Measurements from ENCODE around the gene C11orf91. TPM values are rescaled to one million over a fixed set of nuclear protein-coding genes. Genes with fewer than 3 reads are reported as not detected.
"Not testable (repeated sequence)": the region's sequence is repeated elsewhere in the genome, so short reads cannot be mapped to it uniquely, and the experiment has no call there.

The C11orf91 gene
- total RNA-seq, 2 experiments from 2014 or later = not detected

DNA sequence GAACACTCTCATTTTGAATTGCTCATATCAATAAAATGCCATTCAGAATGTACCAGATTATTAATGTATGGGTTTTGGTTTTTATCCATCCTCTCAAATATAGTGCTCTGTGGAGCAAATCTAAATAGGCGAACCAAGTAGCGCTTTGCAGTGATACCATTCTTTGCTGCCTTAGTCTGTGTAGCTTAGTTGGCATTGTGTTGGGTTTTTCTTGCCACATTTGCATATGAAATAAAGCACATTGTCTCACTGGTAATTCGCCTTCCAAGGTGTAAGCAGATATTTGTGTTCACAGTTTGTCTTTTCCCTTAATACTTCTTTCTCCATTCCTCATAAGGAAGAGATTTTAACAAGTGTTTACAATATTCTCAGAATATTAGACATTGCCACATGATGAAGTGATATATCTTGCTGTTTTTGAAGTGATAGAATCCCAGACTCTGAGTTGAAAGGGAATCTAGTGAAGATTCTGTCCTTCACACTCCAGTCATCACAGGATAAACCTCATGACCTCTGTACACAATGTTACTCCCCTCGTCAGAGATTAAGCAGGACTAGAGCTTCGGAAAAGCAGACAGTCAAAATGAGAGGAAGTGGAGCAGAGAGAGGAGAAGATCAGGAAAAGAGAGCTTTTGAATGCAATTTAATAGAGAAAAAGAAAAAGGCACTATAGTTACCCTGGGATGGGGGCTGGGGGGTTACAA lies 16.5 kb downstream of the C11orf91 start:
- intact Hi-C loops (cut with micrococcal nuclease; ENCODE audit: unreplicated experiment) = no loop called here
- no TSS peak for BruUV-seq (replicated peaks)

DNA sequence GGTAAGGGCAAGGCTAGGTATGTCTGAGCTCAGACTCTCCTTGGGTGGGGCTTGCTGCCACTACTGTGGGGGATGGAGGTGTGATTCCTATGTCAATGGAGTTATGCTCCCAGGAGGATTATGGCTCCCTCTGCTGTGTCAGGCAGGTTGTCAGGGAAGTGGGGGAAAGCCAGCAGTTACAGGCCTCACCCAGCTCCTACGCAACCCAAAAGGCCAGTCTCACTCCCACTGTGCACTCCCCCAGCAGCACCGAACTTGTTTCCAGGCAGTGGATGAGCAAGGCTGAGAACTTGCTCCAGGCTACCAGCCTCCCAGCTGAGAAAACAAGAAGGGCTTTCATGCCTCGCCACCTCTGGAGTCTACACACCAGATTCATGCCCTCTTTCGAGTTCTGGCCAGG lies 18.2 kb downstream of the C11orf91 start:
- Histone ChIP-seq H2AFZ (ENCODE audit: low read length) (no peak overlapping the region), H3K4me3 (ENCODE audit: low read depth, low read length, poor library complexity, severe bottlenecking) (no peak overlapping the region), H3K9me3 (ENCODE audit: low read length) (no peaks in the 10 kb centered on the region), H3K36me3 (ENCODE audit: insufficient read depth, low read length) (no peaks in the 10 kb centered on the region), H3K27ac (ENCODE audit: low read depth, low read length, poor library complexity, severe bottlenecking) (no peak overlapping the region), H3K79me2 (ENCODE audit: insufficient read depth, low read depth, low read length) (no peaks in the 10 kb centered on the region), H3K4me1 (ENCODE audit: insufficient read depth, low read length, poor library complexity, severe bottlenecking) (peaks cover under 1% of the 10 kb centered on the region), H3K9me2 (ENCODE audit: insufficient read depth, low read length) (no peaks in the 10 kb centered on the region), H3K4me2 (ENCODE audit: low read length) (no peak overlapping the region), H4K20me1 (ENCODE audit: insufficient read depth, low read length) (no peaks in the 10 kb centered on the region)
- POLR2A ChIA-PET = interaction anchor here (0.6 to 1.4 kb wide), 3 partner anchors 10 to 337 kb away, joined by 3 to 4 read pairs (median 3); no protein-coding TSS in a partner anchor
- intact Hi-C loops (cut with micrococcal nuclease; ENCODE audit: unreplicated experiment) = no loop called here
- CTCF ChIA-PET (ENCODE audit: unreplicated experiment) = no interaction called here
- DNase-seq (ENCODE audit: low spot score) = no peak
- BruUV-seq (replicated peaks) = no TSS peak
- no peak for TF ChIP-seq EZH2phosphoT487 (IDR thresholded peaks at IDR 0.05; ENCODE audit: borderline replicate concordance, low read depth, low read length)
- TF ChIP-seq, protein P1, sequence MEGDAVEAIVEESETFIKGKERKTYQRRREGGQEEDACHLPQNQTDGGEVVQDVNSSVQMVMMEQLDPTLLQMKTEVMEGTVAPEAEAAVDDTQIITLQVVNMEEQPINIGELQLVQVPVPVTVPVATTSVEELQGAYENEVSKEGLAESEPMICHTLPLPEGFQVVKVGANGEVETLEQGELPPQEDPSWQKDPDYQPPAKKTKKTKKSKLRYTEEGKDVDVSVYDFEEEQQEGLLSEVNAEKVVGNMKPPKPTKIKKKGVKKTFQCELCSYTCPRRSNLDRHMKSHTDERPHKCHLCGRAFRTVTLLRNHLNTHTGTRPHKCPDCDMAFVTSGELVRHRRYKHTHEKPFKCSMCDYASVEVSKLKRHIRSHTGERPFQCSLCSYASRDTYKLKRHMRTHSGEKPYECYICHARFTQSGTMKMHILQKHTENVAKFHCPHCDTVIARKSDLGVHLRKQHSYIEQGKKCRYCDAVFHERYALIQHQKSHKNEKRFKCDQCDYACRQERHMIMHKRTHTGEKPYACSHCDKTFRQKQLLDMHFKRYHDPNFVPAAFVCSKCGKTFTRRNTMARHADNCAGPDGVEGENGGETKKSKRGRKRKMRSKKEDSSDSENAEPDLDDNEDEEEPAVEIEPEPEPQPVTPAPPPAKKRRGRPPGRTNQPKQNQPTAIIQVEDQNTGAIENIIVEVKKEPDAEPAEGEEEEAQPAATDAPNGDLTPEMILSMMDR (conservative IDR thresholded peaks at IDR 0.05; ENCODE audit: low read length) = no peak

More for the DNA sequence above, 16.5 kb downstream of the C11orf91 start:
- peaks cover 4% of the 10 kb centered on the region for H3K4me1 ChIP-seq (ENCODE audit: insufficient read depth, low read length, poor library complexity, severe bottlenecking)
- TF ChIP-seq EZH2phosphoT487 (IDR thresholded peaks at IDR 0.05; ENCODE audit: borderline replicate concordance, low read depth, low read length) = no peak
- TF ChIP-seq, protein P1 (conservative IDR thresholded peaks at IDR 0.05; ENCODE audit: low read length) = no peak
- H4K20me1 ChIP-seq (ENCODE audit: insufficient read depth, low read length) = no peaks in the 10 kb centered on the region
- CTCF ChIA-PET (ENCODE audit: unreplicated experiment) = no interaction called here
- H3K9me3 ChIP-seq (ENCODE audit: low read length) = no peaks in the 10 kb centered on the region
- no peak overlapping the region for H3K4me3 ChIP-seq (ENCODE audit: low read depth, low read length, poor library complexity, severe bottlenecking)
- no peaks in the 10 kb centered on the region for H3K79me2 ChIP-seq (ENCODE audit: insufficient read depth, low read depth, low read length)
- POLR2A ChIA-PET = interaction anchor here (0.6 to 1.0 kb wide), 5 partner anchors 114 to 719 kb away, joined by 3 to 5 read pairs (median 3); no protein-coding TSS in a partner anchor
- H3K9me2 ChIP-seq (ENCODE audit: insufficient read depth, low read length) = no peaks in the 10 kb centered on the region
- no peak overlapping the region for H3K27ac ChIP-seq (ENCODE audit: low read depth, low read length, poor library complexity, severe bottlenecking)
- no peak for DNase-seq (ENCODE audit: low spot score)
- H2AFZ ChIP-seq (ENCODE audit: low read length) = no peak overlapping the region
- no peak overlapping the region for H3K4me2 ChIP-seq (ENCODE audit: low read length)
- no peaks in the 10 kb centered on the region for H3K36me3 ChIP-seq (ENCODE audit: insufficient read depth, low read length)

DNA sequence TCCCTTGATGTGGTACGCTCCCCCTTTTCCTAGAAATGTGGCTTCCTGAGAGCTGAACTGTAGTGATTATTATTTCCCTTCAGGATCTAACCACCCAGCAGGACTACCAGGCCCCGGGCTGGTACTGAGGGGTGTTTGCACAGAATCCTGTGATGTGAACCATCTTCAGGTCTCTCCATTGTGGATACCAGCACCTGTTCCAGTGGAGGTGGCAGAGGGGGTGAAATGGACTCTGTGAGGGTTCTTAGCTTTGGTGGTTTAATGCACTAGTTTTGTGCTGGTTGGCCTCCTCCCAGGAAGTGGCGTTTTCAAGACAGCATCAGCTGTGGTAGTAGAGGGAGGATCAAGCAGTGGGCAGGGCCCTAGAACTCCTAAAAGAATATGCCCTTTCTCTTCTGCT lies 18.6 kb downstream of the C11orf91 start:
- no peak overlapping the region for H2AFZ ChIP-seq (ENCODE audit: low read length)
- no TSS peak for BruUV-seq (replicated peaks)
- H3K4me2 ChIP-seq (ENCODE audit: low read length) = no peak overlapping the region
- H3K27ac ChIP-seq (ENCODE audit: low read depth, low read length, poor library complexity, severe bottlenecking) = no peak overlapping the region
- no peaks in the 10 kb centered on the region for H3K9me2 ChIP-seq (ENCODE audit: insufficient read depth, low read length)
- H3K4me3 ChIP-seq (ENCODE audit: low read depth, low read length, poor library complexity, severe bottlenecking) = no peak overlapping the region
- ChIA-PET POLR2A (interaction anchor here (0.6 to 1.4 kb wide), 2 partner anchors 10 to 269 kb away, joined by 3 to 4 read pairs; no protein-coding TSS in a partner anchor), CTCF (ENCODE audit: unreplicated experiment) (no interaction called here)
- H3K4me1 ChIP-seq (ENCODE audit: insufficient read depth, low read length, poor library complexity, severe bottlenecking) = no peaks in the 10 kb centered on the region
- no peaks in the 10 kb centered on the region for H4K20me1 ChIP-seq (ENCODE audit: insufficient read depth, low read length)
- DNase-seq (ENCODE audit: low spot score) = no peak
- TF ChIP-seq EZH2phosphoT487 (IDR thresholded peaks at IDR 0.05; ENCODE audit: borderline replicate concordance, low read depth, low read length) = no peak
- TF ChIP-seq, protein P1 (conservative IDR thresholded peaks at IDR 0.05; ENCODE audit: low read length) = no peak
- H3K9me3 ChIP-seq (ENCODE audit: low read length) = no peaks in the 10 kb centered on the region
- intact Hi-C loops (cut with micrococcal nuclease; ENCODE audit: unreplicated experiment) = no loop called here
- H3K79me2 ChIP-seq (ENCODE audit: insufficient read depth, low read depth, low read length) = no peaks in the 10 kb centered on the region
- H3K36me3 ChIP-seq (ENCODE audit: insufficient read depth, low read length) = no peaks in the 10 kb centered on the region

DNA sequence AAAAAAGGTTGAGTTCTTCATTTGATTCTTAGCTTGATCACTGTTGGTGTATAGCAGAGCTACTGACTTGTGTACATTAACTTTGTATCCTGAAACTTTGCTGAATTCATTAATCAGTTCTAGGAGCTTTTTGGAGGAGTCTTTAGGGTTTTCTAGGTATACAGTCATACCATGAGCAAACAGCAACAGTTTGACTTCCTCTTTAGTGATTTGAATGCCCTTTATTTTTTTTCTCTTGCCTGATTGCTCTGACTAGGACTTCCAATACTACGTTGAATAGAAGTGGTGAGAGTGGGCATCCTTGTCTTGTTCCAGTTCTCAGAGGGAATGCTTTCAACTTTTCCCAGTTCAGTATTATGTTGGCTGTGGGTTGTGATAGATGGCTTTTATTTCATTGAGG lies 22.0 kb downstream of the C11orf91 start:
- H3K27ac ChIP-seq (ENCODE audit: low read depth, low read length, poor library complexity, severe bottlenecking); H2AFZ ChIP-seq (ENCODE audit: low read length); H3K79me2 ChIP-seq (ENCODE audit: insufficient read depth, low read depth, low read length); BruUV-seq (replicated peaks); H3K4me2 ChIP-seq (ENCODE audit: low read length); H3K4me3 ChIP-seq (ENCODE audit: low read depth, low read length, poor library complexity, severe bottlenecking); DNase-seq (ENCODE audit: low spot score); H3K9me3 ChIP-seq (ENCODE audit: low read length); intact Hi-C loops (cut with micrococcal nuclease; ENCODE audit: unreplicated experiment); H3K4me1 ChIP-seq (ENCODE audit: insufficient read depth, low read length, poor library complexity, severe bottlenecking); H4K20me1 ChIP-seq (ENCODE audit: insufficient read depth, low read length); H3K9me2 ChIP-seq (ENCODE audit: insufficient read depth, low read length): not testable (repeated sequence)
- CTCF ChIA-PET (ENCODE audit: unreplicated experiment) = interaction anchor here (1.0 to 1.1 kb wide), 2 partner anchors 10 to 16 kb away, joined by 3 to 5 read pairs; no protein-coding TSS in a partner anchor
- POLR2A ChIA-PET = interaction anchor here (0.6 kb wide), 1 partner anchor 325 kb away, joined by 3 read pairs; no protein-coding TSS in a partner anchor
- H3K36me3 ChIP-seq (ENCODE audit: insufficient read depth, low read length) = peaks cover 19% of the 10 kb centered on the region
